Subcutaneous adipose tissue (tissue), 4 donors: Measurements from ENCODE around the gene RFPL4AL1. TPM values are rescaled to one million over a fixed set of nuclear protein-coding genes. Genes with fewer than 3 reads are reported as not detected.

Experiments used
- CTCF ChIP-seq: fragments of 450-650 bp; IDR thresholded peaks from one replicate; pipeline ENCODE4 v1.5.1; 2016; ENCODE audit warnings: low read depth, mild to moderate bottlenecking, control low read depth, antibody characterized with exemption, moderate library complexity
- total RNA-seq, 4 donors: library from RNA; depleted of rRNA; stranded (reverse); fragments of >200 nt; gene quantifications; one replicate each; pipeline ENCODE4 v1.1.0, GENCODE V29; 2016

The RFPL4AL1 gene
- total RNA-seq, 4 donors from 2014 or later: not detected

GRCh38 chr19:55802281-55802680 lies 33.4 kb downstream of the RFPL4AL1 start:
- no peak for TF ChIP-seq CTCF

- no peak for TF ChIP-seq CTCF
Measured at GRCh38 chr19:55809381-55810058, 40.6 kb downstream of the RFPL4AL1 start.

- no peak for TF ChIP-seq CTCF
Measured at GRCh38 chr19:55811340-55811739, 42.4 kb downstream of the RFPL4AL1 start.

GRCh38 chr19:55812449-55812848 lies 43.5 kb downstream of the RFPL4AL1 start:
- TF ChIP-seq CTCF: no peak

- no peak for TF ChIP-seq CTCF
Measured at GRCh38 chr19:55813906-55814305, 45.0 kb downstream of the RFPL4AL1 start.

GRCh38 chr19:55820037-55820436 lies 51.1 kb downstream of the RFPL4AL1 start:
- no peak for TF ChIP-seq CTCF

Other genes starting within 250 kb of the RFPL4AL1 start
- not detected for gene SBK2, start 232.0 kb upstream of the RFPL4AL1 start, total RNA-seq
- not detected for gene SBK3, start 223.6 kb upstream of the RFPL4AL1 start, total RNA-seq
- 1 to 10 TPM in 1 of 4 donors, under 1 TPM in 2, not detected in 1; 0.51 to 5.3 (median 0.66) TPM for gene ZNF579, start 188.3 kb upstream of the RFPL4AL1 start, total RNA-seq
- 10 to 100 TPM in 1 of 4 donors, 1 to 10 TPM in 3; 1.8 to 12.1 (median 2.7) TPM for gene FIZ1, start 169.6 kb upstream of the RFPL4AL1 start, total RNA-seq
- gene ZNF524, start 168.8 kb upstream of the RFPL4AL1 start, total RNA-seq: 10 to 100 TPM in 3 of 4 donors, 1 to 10 TPM in 1; 3.8 to 33.5 (median 26.4) TPM
- 1 to 10 TPM; 1.8 to 8.9 (median 3.6) TPM for gene ZNF865, start 163.5 kb upstream of the RFPL4AL1 start, total RNA-seq
- 1 to 10 TPM; 1.3 to 6.0 (median 2.3) TPM for gene ZNF784, start 144.6 kb upstream of the RFPL4AL1 start, total RNA-seq
- gene ZNF580, start 128.1 kb upstream of the RFPL4AL1 start, total RNA-seq: 10 to 100 TPM in 3 of 4 donors, 1 to 10 TPM in 1; 5.9 to 35.4 (median 12.3) TPM
- gene ZNF581, start 125.5 kb upstream of the RFPL4AL1 start, total RNA-seq: 10 to 100 TPM in 3 of 4 donors, 1 to 10 TPM in 1; 6.4 to 25.5 (median 19.0) TPM
- 10 to 100 TPM in 1 of 4 donors, 1 to 10 TPM in 3; 1.8 to 24.1 (median 8.4) TPM for gene CCDC106, start 120.9 kb upstream of the RFPL4AL1 start, total RNA-seq
- 10 to 100 TPM; 51.8 to 96.8 (median 72.5) TPM for gene U2AF2, start 114.1 kb upstream of the RFPL4AL1 start, total RNA-seq
- gene EPN1, start 93.9 kb upstream of the RFPL4AL1 start, total RNA-seq: 100 to 1,000 TPM in 1 of 4 donors, 10 to 100 TPM in 3; 27.6 to 118 (median 59.7) TPM
- not detected for gene NLRP9, start 30.7 kb upstream of the RFPL4AL1 start, total RNA-seq
- not detected for gene RFPL4A, start 10.0 kb upstream of the RFPL4AL1 start, total RNA-seq
- gene NLRP11, start 62.9 kb downstream of the RFPL4AL1 start, total RNA-seq: not detected
- gene NLRP4, start 67.4 kb downstream of the RFPL4AL1 start, total RNA-seq: not detected
- gene NLRP13, start 163.2 kb downstream of the RFPL4AL1 start, total RNA-seq: not detected
- not detected for gene NLRP8, start 178.7 kb downstream of the RFPL4AL1 start, total RNA-seq
- not detected for gene NLRP5, start 217.7 kb downstream of the RFPL4AL1 start, total RNA-seq